ENCODE measurements around the gene TNFRSF6B. TPM values are rescaled to one million over a fixed set of nuclear protein-coding genes. Genes with fewer than 3 reads are reported as not detected.

The TNFRSF6B gene
- total RNA-seq, 1 donor from 2014 or later, result not detected

DNA sequence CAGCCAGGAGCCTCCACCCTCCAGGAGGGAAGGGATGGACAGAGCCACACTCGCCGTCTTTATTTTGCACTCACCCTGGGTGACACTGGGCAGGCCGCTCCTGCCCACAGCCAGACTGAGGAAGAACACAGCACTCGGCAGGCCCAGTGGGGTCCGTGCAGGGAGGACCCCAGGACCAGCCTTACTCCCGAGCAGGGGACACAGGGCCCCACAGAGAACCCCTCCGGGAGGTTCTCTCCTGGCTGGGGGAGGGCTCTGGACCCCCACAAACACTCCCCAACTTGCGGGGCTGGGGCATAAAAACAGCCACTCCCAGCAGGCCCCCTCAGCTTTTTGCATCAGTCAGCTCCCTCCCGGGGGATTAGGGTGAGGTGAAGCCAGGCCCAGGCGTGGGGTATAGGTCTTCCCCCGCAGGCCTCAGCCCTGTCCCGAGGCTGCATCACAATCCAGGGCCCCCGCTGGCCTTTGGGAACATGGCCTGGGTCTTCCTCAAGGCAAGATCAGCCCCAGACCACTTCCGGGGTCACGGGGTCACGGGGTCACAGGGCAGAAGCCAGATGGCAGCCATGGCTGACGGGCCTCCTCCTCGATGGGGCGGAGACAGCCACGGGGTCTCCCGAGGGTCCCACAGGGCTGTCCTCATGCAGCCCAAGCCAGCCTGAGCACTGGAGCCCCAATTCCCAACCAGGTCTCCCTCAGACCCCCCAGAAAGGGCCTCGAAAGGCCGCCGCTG is 3.2 kb downstream of the TNFRSF6B start:
- no peak overlapping the region for H3K27ac Mint-ChIP-seq
- H3K9me3 Mint-ChIP-seq, result no peaks in the 10 kb centered on the region
- H3K4me3 Mint-ChIP-seq, result no peak overlapping the region
- H3K4me1 Mint-ChIP-seq, result no peaks in the 10 kb centered on the region
- H3K36me3 Mint-ChIP-seq, result peaks cover under 1% of the 10 kb centered on the region
- TF ChIP-seq, protein P1, sequence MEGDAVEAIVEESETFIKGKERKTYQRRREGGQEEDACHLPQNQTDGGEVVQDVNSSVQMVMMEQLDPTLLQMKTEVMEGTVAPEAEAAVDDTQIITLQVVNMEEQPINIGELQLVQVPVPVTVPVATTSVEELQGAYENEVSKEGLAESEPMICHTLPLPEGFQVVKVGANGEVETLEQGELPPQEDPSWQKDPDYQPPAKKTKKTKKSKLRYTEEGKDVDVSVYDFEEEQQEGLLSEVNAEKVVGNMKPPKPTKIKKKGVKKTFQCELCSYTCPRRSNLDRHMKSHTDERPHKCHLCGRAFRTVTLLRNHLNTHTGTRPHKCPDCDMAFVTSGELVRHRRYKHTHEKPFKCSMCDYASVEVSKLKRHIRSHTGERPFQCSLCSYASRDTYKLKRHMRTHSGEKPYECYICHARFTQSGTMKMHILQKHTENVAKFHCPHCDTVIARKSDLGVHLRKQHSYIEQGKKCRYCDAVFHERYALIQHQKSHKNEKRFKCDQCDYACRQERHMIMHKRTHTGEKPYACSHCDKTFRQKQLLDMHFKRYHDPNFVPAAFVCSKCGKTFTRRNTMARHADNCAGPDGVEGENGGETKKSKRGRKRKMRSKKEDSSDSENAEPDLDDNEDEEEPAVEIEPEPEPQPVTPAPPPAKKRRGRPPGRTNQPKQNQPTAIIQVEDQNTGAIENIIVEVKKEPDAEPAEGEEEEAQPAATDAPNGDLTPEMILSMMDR (IDR thresholded peaks at IDR 0.05; ENCODE audit: unreplicated experiment), result no peak
- no peak for DNase-seq (ENCODE audit: low spot score in 2 of 2, unreplicated experiment in 2 of 2)
- no peaks in the 10 kb centered on the region for H3K27me3 Mint-ChIP-seq (ENCODE audit: low read depth)

DNA sequence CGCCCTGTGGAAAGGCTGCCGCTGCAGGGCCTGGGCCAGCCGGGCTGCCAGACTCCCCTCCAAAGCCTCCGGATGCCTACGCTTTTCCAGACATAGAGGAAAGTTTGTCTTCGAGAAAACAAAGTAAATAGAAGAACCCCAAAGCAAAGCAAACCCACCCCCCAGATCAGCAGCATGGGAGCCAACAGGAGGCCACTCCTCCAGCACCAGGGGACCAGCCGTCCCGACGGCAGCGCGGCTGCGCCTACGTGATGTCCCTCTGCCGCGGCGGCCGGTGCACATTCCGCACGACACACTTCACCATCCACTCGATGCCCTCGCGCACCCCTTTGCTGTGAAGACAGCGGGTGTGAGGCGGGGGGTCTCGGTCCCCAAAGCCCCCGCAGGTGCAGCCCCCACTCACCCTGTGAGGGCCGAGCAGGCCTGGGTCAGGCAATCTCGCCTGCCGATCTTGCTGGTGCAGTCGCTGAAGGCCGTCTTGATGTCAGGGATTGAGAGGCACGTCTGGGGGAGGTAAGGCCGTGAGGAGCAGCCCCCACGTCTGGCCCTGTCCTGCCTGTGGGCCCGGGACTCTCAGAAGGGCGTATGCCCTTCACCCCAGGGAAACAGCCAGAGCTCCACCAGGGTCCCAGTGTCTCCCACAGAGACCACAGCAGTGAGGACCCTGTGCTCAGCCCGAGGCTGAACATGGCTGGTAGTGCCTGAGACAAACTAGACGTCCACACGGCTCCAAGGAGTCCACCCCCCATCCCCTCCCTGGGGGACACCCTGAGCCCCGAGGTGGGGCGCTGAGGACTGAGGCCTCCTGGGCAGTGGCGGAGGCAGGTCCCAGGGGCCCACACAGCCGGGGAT is 4.0 kb downstream of the TNFRSF6B start:
- Mint-ChIP-seq H3K9me3 (no peaks in the 10 kb centered on the region), H3K36me3 (peaks cover 6% of the 10 kb centered on the region), H3K4me3 (no peak overlapping the region), H3K4me1 (no peaks in the 10 kb centered on the region), H3K27ac (no peak overlapping the region), H3K27me3 (ENCODE audit: low read depth) (no peaks in the 10 kb centered on the region)
- no peak for DNase-seq (ENCODE audit: low spot score in 2 of 2, unreplicated experiment in 2 of 2)
- TF ChIP-seq, protein P1 (IDR thresholded peaks at IDR 0.05; ENCODE audit: unreplicated experiment), result no peak

DNA sequence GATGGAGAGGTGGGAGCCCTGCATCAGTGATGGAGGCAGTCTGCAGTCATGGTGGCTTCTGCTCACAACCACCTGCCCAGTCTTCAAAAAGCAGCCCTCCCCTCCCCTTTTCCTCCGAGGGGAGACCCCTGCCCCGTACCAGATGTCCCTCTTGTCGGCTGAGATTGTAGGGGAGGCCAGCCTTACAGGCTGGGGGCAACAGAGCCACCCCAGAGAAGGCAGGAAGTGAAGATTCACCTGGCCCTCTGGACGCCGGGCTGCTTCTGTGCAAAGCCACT is 4.5 kb downstream of the TNFRSF6B start:
- Mint-ChIP-seq H3K4me3 (no peak overlapping the region), H3K27me3 (ENCODE audit: low read depth) (no peaks in the 10 kb centered on the region), H3K27ac (no peak overlapping the region), H3K4me1 (no peaks in the 10 kb centered on the region), H3K36me3 (peaks cover 6% of the 10 kb centered on the region), H3K9me3 (no peaks in the 10 kb centered on the region)
- no peak for DNase-seq (ENCODE audit: low spot score in 2 of 2, unreplicated experiment in 2 of 2)
- TF ChIP-seq, protein P1 (IDR thresholded peaks at IDR 0.05; ENCODE audit: unreplicated experiment), result no peak

DNA sequence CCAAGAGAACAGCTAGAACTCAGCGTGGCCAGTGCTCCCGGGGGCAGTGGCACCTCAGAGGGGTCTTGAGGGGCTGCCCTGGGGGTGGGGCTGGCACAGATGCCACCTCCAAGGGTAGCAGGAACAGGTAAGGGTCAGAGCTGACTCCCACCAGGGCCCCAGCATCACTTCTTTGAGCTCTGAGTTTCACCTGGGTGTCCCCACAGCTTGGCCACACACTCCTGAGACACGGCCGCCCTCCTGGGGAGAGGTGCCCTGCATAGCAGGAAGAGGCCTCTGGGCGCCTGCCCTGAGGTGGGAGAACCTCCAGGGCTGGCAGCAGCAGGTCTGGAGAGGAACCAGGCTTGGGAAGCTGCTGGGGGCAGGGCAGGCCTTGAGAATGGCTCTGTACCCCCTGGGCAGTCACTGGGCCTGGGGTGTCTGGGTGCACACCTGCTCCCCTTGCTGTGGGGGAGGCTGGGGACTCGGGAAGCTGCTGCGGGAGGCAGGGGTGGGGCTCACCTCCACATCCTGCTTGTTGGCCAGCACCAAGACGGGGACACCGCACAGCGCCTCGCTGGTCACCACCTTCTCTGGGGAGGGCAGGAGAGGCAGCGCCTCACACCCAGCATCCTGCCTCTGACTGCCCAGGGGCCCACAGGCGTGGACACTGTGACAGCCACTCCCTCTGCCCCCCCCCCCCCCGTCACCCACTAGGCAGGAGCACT is 5.0 kb downstream of the TNFRSF6B start:
- Mint-ChIP-seq H3K4me1 (peaks cover under 1% of the 10 kb centered on the region), H3K4me3 (no peak overlapping the region), H3K36me3 (peaks cover 6% of the 10 kb centered on the region), H3K9me3 (no peaks in the 10 kb centered on the region), H3K27me3 (ENCODE audit: low read depth) (no peaks in the 10 kb centered on the region), H3K27ac (no peak overlapping the region)
- TF ChIP-seq, protein P1 (IDR thresholded peaks at IDR 0.05; ENCODE audit: unreplicated experiment), result no peak
- DNase-seq (ENCODE audit: low spot score in 2 of 2, unreplicated experiment in 2 of 2), result peak in 1 of 2 experiments; percentile 19

DNA sequence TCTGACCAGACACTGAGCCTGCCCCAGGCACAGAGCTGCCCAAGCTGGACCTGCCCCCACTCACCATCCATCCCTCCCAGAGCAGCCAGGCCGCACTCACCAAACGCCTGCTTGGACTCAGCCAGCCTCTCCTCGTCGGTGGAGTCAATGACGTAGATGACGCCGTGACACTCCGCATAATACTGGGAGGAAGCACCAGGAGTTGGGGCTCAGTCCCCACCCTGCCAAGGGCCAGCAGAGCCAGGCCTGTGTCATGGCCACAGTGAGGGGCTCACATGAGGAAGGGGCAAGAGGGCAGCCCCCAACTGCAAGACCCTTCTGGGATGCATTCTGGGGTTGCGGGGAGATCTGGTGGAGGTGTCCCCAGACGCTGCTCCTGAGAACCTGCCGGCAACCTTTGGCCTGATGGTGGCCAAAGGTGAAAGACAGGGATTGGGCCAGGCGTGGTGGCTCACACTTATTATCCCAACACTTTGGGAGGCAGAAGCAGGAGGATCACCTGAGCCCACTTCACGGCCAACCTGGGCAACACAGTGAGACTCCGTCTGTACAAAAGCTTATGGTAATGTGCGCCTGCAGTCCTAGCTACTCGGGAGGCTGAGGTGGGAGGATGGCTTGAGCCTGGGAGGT is 5.7 kb downstream of the TNFRSF6B start:
- Mint-ChIP-seq H3K9me3 (no peaks in the 10 kb centered on the region), H3K27me3 (ENCODE audit: low read depth) (no peaks in the 10 kb centered on the region), H3K27ac (no peak overlapping the region), H3K4me1 (peaks cover 7% of the 10 kb centered on the region), H3K36me3 (peaks cover 9% of the 10 kb centered on the region), H3K4me3 (no peak overlapping the region)
- DNase-seq (ENCODE audit: low spot score in 2 of 2, unreplicated experiment in 2 of 2), result no peak
- TF ChIP-seq, protein P1 (IDR thresholded peaks at IDR 0.05; ENCODE audit: unreplicated experiment), result no peak

All from mesothelial cell of epicardium (in vitro differentiated cells).